H9 (cell line): ENCODE results near the gene ELF5. TPM values are rescaled to one million over a fixed set of nuclear protein-coding genes. Genes with fewer than 3 reads are reported as not detected.

Experiments
- DNase-seq: peaks from one replicate; pipeline ENCODE4 v3.0.0-alpha.2; 2017
- H2AFZ ChIP-seq: one replicate; pipeline ENCODE4 v1.6.1; 2013; ENCODE audit warnings: mild to moderate bottlenecking, low read length, control low read depth, moderate library complexity
- H2AK5ac ChIP-seq: 2 replicates; pipeline ENCODE4 v1.6.1; 2013; ENCODE audit warnings: low read length, control low read depth, mixed read lengths; ENCODE audit not compliant: insufficient read length
- H2BK120ac ChIP-seq: one replicate; pipeline ENCODE4 v1.6.1; 2013; ENCODE audit warnings: low read depth, mild to moderate bottlenecking, low read length, control low read depth, inconsistent platforms; ENCODE audit not compliant: poor library complexity, severe bottlenecking
- H2BK12ac ChIP-seq: 2 replicates; pipeline ENCODE4 v1.6.1; 2013; ENCODE audit warnings: low read length, control low read depth, mixed read lengths, low read depth; ENCODE audit not compliant: insufficient read length
- H2BK15ac ChIP-seq: 2 replicates; pipeline ENCODE4 v1.6.1; 2013; ENCODE audit warnings: low read depth, low read length, control low read depth
- H2BK20ac ChIP-seq: one replicate; pipeline ENCODE4 v1.6.1; 2013; ENCODE audit warnings: low read depth, mild to moderate bottlenecking, low read length, control low read depth, inconsistent platforms; ENCODE audit not compliant: poor library complexity, severe bottlenecking
- H2BK5ac ChIP-seq: 2 replicates; pipeline ENCODE4 v1.6.1; 2013; ENCODE audit warnings: low read length, control low read depth, mixed read lengths; ENCODE audit not compliant: insufficient read length
- H3K14ac ChIP-seq: 2 replicates; pipeline ENCODE4 v1.6.1; 2013; ENCODE audit warnings: low read length, control low read depth; ENCODE audit not compliant: insufficient read depth
- H3K18ac ChIP-seq: 2 replicates; pipeline ENCODE4 v1.6.1; 2013; ENCODE audit warnings: low read depth, mild to moderate bottlenecking, mixed read lengths, low read length, control low read depth; ENCODE audit not compliant: insufficient read length
- H3K23ac ChIP-seq: 2 replicates; pipeline ENCODE4 v1.6.1; 2013; ENCODE audit warnings: low read length, control low read depth, mixed read lengths, low read depth; ENCODE audit not compliant: insufficient read length
- H3K23me2 ChIP-seq: 2 replicates; pipeline ENCODE4 v1.6.1; 2013; ENCODE audit warnings: low read depth, mild to moderate bottlenecking, mixed read lengths, low read length, control low read depth; ENCODE audit not compliant: insufficient read length, poor library complexity, severe bottlenecking
- H3K27ac ChIP-seq: 2 replicates; pipeline ENCODE4 v1.5.1; 2013; ENCODE audit warnings: low read length, control low read depth, mixed read lengths, low read depth; ENCODE audit not compliant: insufficient read length
- H3K27me3 ChIP-seq: 2 replicates; pipeline ENCODE4 v1.6.1; 2013; ENCODE audit warnings: low read length, control low read depth, inconsistent platforms; ENCODE audit not compliant: insufficient read depth
- H3K4ac ChIP-seq: 2 replicates; pipeline ENCODE4 v1.6.1; 2013; ENCODE audit warnings: low read depth, mild to moderate bottlenecking, control low read depth, inconsistent platforms, low read length, moderate library complexity
- H3K4me1 ChIP-seq: 2 replicates; pipeline ENCODE4 v1.6.1; 2013; ENCODE audit warnings: low read length, control low read depth, inconsistent platforms; ENCODE audit not compliant: insufficient read depth
- H3K4me2 ChIP-seq: 2 replicates; pipeline ENCODE4 v1.6.1; 2013; ENCODE audit warnings: low read length, control low read depth, mixed read lengths; ENCODE audit not compliant: insufficient read length, insufficient read depth
- H3K56ac ChIP-seq: 2 replicates; pipeline ENCODE4 v1.6.1; 2013; ENCODE audit warnings: low read depth, mild to moderate bottlenecking, mixed read lengths, low read length, control low read depth; ENCODE audit not compliant: insufficient read length
- H3K79me1 ChIP-seq: 2 replicates; pipeline ENCODE4 v1.6.1; 2013; ENCODE audit warnings: low read depth, mild to moderate bottlenecking, moderate library complexity, low read length, control low read depth, inconsistent platforms; ENCODE audit not compliant: insufficient read depth, poor library complexity, severe bottlenecking
- H3K79me2 ChIP-seq: 2 replicates; pipeline ENCODE4 v1.6.1; 2013; ENCODE audit warnings: low read length, control low read depth, inconsistent platforms; ENCODE audit not compliant: insufficient read depth
- H3K9ac ChIP-seq: 2 replicates; pipeline ENCODE4 v1.6.1; 2013; ENCODE audit warnings: low read length, control low read depth, mixed read lengths; ENCODE audit not compliant: insufficient read length; ENCODE audit errors: extremely low read depth
- H3K9me3 ChIP-seq: one replicate; pipeline ENCODE4 v1.6.1; 2013; ENCODE audit warnings: low read depth, low read length, inconsistent platforms; ENCODE audit not compliant: control insufficient read depth
- H3T11ph ChIP-seq: one replicate; pipeline ENCODE4 v1.6.1; 2013; ENCODE audit warnings: mild to moderate bottlenecking, low read length, control low read depth, inconsistent platforms
- H4K20me1 ChIP-seq: one replicate; pipeline ENCODE4 v1.6.1; 2013; ENCODE audit not compliant: control insufficient read depth, insufficient read length, insufficient read depth
- H4K5ac ChIP-seq: 2 replicates; pipeline ENCODE4 v1.6.1; 2013; ENCODE audit warnings: low read depth, mild to moderate bottlenecking, mixed read lengths, low read length, control low read depth; ENCODE audit not compliant: insufficient read length
- H4K8ac ChIP-seq: replicated peaks from 2 replicates; pipeline ENCODE4 v1.6.1; 2013; ENCODE audit warnings: low read length, control low read depth, mixed read lengths, low read depth; ENCODE audit not compliant: insufficient read length
- H4K91ac ChIP-seq: 2 replicates; pipeline ENCODE4 v1.6.1; 2013; ENCODE audit warnings: low read depth, mild to moderate bottlenecking, moderate library complexity, mixed read lengths, low read length, control low read depth; ENCODE audit not compliant: insufficient read length
- H3K27ac Mint-ChIP-seq, 3 experiments: 2 replicates in 2 of 3; 3 replicates in 1 of 3; pipeline ENCODE4 v1.8.0; 2020 to 2021; ENCODE audit warnings: mixed read lengths in 3 of 3, mild to moderate bottlenecking in 1 of 3, moderate library complexity in 1 of 3
- H3K27me3 Mint-ChIP-seq: 2 replicates; pipeline ENCODE4 v1.8.0; 2021; ENCODE audit warnings: low read depth, mild to moderate bottlenecking, moderate library complexity, mixed read lengths
- H3K36me3 Mint-ChIP-seq, 3 experiments: 2 replicates in 2 of 3; 3 replicates in 1 of 3; pipeline ENCODE4 v1.8.0; 2020 to 2021; ENCODE audit warnings: low read depth in 3 of 3, mixed read lengths in 3 of 3; ENCODE audit not compliant: insufficient read depth in 1 of 3
- H3K4me1 Mint-ChIP-seq, 2 experiments: 2 replicates each; pipeline ENCODE4 v1.8.0; 2020; ENCODE audit warnings: mixed read lengths in 2 of 2
- H3K4me3 Mint-ChIP-seq, 2 experiments: 2 replicates in 1 of 2; 3 replicates in 1 of 2; pipeline ENCODE4 v1.8.0; 2020 to 2021; ENCODE audit warnings: mild to moderate bottlenecking in 2 of 2, mixed read lengths in 2 of 2, moderate library complexity in 1 of 2
- H3K9me3 Mint-ChIP-seq, 2 experiments: 2 replicates in 1 of 2; 3 replicates in 1 of 2; pipeline ENCODE4 v1.8.0; 2020; ENCODE audit warnings: mild to moderate bottlenecking in 2 of 2, mixed read lengths in 2 of 2, moderate library complexity in 1 of 2
- WGBS: extraction: QIAGEN DNeasy Blood & Tissue Kit; methylation state at CpG from one replicate; pipeline ENCODE4 v1.1.7; 2013; ENCODE audit warnings: missing lambda C conversion rate, low lambda C conversion rate, mixed read lengths; ENCODE audit not compliant: insufficient read length; ENCODE audit errors: extremely low coverage; 5-methylcytosine and 5-hydroxymethylcytosine counted together
- total RNA-seq: library from RNA; stranded (reverse); gene quantifications from 2 replicates; pipeline ENCODE4 v1.2.1, GENCODE V29; 2021
- TF ChIP-seq, protein P1 (sequence below): fragments of 200-600 bp; sonication (generic); conservative IDR thresholded peaks from 3 replicates; pipeline ENCODE4 v1.8.0; 2021; ENCODE audit warnings: antibody characterized with exemption, mild to moderate bottlenecking

The ELF5 gene
- total RNA-seq, 1 experiment from 2014 or later: not detected

DNA sequence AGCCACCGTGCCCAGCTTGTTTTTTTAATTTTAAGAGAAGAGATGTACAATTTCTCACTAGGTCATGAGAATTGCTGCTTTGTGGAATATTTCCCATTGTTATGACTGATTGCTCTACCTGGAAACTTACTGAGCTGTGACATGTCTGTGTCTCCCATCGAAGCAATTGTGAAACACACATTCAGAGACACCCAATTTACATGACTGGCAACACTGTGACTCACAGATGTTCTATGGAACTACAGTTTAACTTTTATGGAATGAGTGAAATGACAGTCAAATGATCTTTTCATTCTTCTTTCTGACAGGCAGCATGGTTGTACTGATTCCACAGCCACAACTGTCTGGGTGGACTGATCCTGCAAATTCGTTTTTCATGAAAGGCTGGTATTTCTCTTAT is 32.3 kb downstream of the ELF5 start:
- TF ChIP-seq, protein P1, sequence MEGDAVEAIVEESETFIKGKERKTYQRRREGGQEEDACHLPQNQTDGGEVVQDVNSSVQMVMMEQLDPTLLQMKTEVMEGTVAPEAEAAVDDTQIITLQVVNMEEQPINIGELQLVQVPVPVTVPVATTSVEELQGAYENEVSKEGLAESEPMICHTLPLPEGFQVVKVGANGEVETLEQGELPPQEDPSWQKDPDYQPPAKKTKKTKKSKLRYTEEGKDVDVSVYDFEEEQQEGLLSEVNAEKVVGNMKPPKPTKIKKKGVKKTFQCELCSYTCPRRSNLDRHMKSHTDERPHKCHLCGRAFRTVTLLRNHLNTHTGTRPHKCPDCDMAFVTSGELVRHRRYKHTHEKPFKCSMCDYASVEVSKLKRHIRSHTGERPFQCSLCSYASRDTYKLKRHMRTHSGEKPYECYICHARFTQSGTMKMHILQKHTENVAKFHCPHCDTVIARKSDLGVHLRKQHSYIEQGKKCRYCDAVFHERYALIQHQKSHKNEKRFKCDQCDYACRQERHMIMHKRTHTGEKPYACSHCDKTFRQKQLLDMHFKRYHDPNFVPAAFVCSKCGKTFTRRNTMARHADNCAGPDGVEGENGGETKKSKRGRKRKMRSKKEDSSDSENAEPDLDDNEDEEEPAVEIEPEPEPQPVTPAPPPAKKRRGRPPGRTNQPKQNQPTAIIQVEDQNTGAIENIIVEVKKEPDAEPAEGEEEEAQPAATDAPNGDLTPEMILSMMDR: no peak
- no CpG with 5 or more reads among the region's 3 CpGs for WGBS
- no peaks in the 10 kb centered on the region for H3K9me3 ChIP-seq
- H3K4me1 ChIP-seq: no peaks in the 10 kb centered on the region
- H2AK5ac ChIP-seq: no peak overlapping the region
- H3K14ac ChIP-seq: no peak overlapping the region
- H3K23ac ChIP-seq: no peak overlapping the region
- no peak overlapping the region for H3K27ac ChIP-seq
- no peak overlapping the region for H4K5ac ChIP-seq
- H3K18ac ChIP-seq: no peak overlapping the region
- no peak overlapping the region for H2BK120ac ChIP-seq
- no peak overlapping the region for H3K27ac Mint-ChIP-seq
- H3T11ph ChIP-seq: no peak overlapping the region
- no peak overlapping the region for H2BK15ac ChIP-seq
- no peaks in the 10 kb centered on the region for H3K36me3 Mint-ChIP-seq
- DNase-seq: no peak
- no peaks in the 10 kb centered on the region for H3K23me2 ChIP-seq
- H3K79me1 ChIP-seq: no peaks in the 10 kb centered on the region
- H3K4me1 Mint-ChIP-seq: peaks cover 0 to 7% of the 10 kb centered on the region in 2 experiments; a peak in 2 of 4 replicates
- H4K20me1 ChIP-seq: no peaks in the 10 kb centered on the region
- no peak overlapping the region for H3K56ac ChIP-seq
- H3K79me2 ChIP-seq: no peaks in the 10 kb centered on the region
- no peaks in the 10 kb centered on the region for H3K27me3 ChIP-seq
- H4K8ac ChIP-seq: no peak overlapping the region
- H2BK20ac ChIP-seq: no peak overlapping the region
- no peak overlapping the region for H4K91ac ChIP-seq
- H3K4me2 ChIP-seq: no peak overlapping the region
- no peak overlapping the region for H2BK5ac ChIP-seq
- no peak overlapping the region for H3K4ac ChIP-seq
- peaks cover 2% of the 10 kb centered on the region; the same call in 1 of the 2 replicates for H3K27me3 Mint-ChIP-seq
- H3K4me3 Mint-ChIP-seq: no peak overlapping the region
- H2BK12ac ChIP-seq: no peak overlapping the region
- H3K9me3 Mint-ChIP-seq: no peaks in the 10 kb centered on the region
- no peak overlapping the region for H3K9ac ChIP-seq
- no peak overlapping the region for H2AFZ ChIP-seq
